K562 (cell line): ENCODE measurements around the gene WARS2. TPM values are rescaled to one million over a fixed set of nuclear protein-coding genes. Genes with fewer than 3 reads are reported as not detected.

Source experiments
- KHSRP ChIP-seq: fragments of 450-650 bp; IDR thresholded peaks from 2 replicates; pipeline ENCODE4 v1.6.1; 2017
- MAFG ChIP-seq: fragments of 450-650 bp; conservative IDR thresholded peaks from 2 replicates; pipeline ENCODE4 v1.6.1; 2016; ENCODE audit warnings: missing genetic modification characterization, missing compliant biosample characterization
- MAX ChIP-seq: sonication (generic); formaldehyde crosslinking; IDR thresholded peaks from 2 replicates; pipeline ENCODE4 v1.9.0; 2022; ENCODE audit warnings: mild to moderate bottlenecking, missing genetic modification reagents
- MLX ChIP-seq, 2 experiments: fragments of 450-650 bp in 1 of 2; sonication (generic) in 1 of 2; formaldehyde crosslinking; conservative IDR thresholded peaks; 2 replicates each; pipeline versions ENCODE4 v1.4.0 to v1.8.1; 2020 to 2022; ENCODE audit warnings: mild to moderate bottlenecking in 1 of 2, missing genetic modification reagents in 1 of 2
- SMAD1 ChIP-seq: fragments of 150-350 bp; IDR thresholded peaks from 2 replicates; pipeline ENCODE4 v1.6.1; 2014; ENCODE audit warnings: low read length, low read depth; ENCODE audit not compliant: partially characterized antibody
- SMAD2 ChIP-seq: fragments of 150-350 bp; IDR thresholded peaks from 2 replicates; pipeline ENCODE4 v1.6.1; 2014; ENCODE audit warnings: low read depth, mild to moderate bottlenecking, low read length
- TCF3 ChIP-seq: sonication (generic); formaldehyde crosslinking; IDR thresholded peaks from 2 replicates; pipeline ENCODE4 v1.4.0; 2020; ENCODE audit warnings: mild to moderate bottlenecking, missing genetic modification reagents
- THRA ChIP-seq: fragments of 450-650 bp; IDR thresholded peaks from 2 replicates; pipeline ENCODE4 v1.6.1; 2017; ENCODE audit warnings: mild to moderate bottlenecking, moderate library complexity
- ZNF212 ChIP-seq: fragments of 450-650 bp; formaldehyde crosslinking; IDR thresholded peaks from 2 replicates; pipeline ENCODE4 v1.4.0; 2020; ENCODE audit warnings: mild to moderate bottlenecking
- polyA plus RNA-seq, 8 experiments: library from polyadenylated mRNA; depleted of rRNA in 4 of 8; stranded (reverse) in 5 of 8; unstranded in 3 of 8; fragments of >200 nt; fragmentation: Nextera tagmentation in 2 of 8; fragmentation: Illumina TruSeq in 1 of 8; extraction: Ambion mirVana in 2 of 8; extraction: Trizol in 1 of 8; gene quantifications; 2 replicates each; pipeline versions ENCODE4 v1.2.1 to v1.2.3, GENCODE V29; 2011 to 2014; ENCODE audit warnings: inconsistent platforms in 1 of 8, missing spikeins in 1 of 8
- total RNA-seq, 7 experiments: library from RNA; depleted of rRNA in 6 of 7; stranded (reverse); fragments of >200 nt in 6 of 7; fragmentation: Illumina TruSeq in 2 of 7; extraction: Trizol in 2 of 7; gene quantifications; 2 replicates each; pipeline versions ENCODE4 v1.2.1 to v1.2.3, GENCODE V29; 2011 to 2021; ENCODE audit warnings: low replicate concordance in 1 of 7
- TF ChIP-seq, protein P1 (sequence below): sonication (generic); formaldehyde crosslinking; IDR thresholded peaks from 2 replicates; pipeline ENCODE4 v1.8.0; 2022; ENCODE audit warnings: missing genetic modification reagents, mild to moderate bottlenecking, borderline replicate concordance
- TF ChIP-seq, protein P2 (sequence below): fragments of 150-350 bp; IDR thresholded peaks from 2 replicates; pipeline ENCODE4 v1.6.1; 2014; ENCODE audit warnings: low read depth, mild to moderate bottlenecking, low read length, borderline replicate concordance
- TF ChIP-seq, protein P3 (sequence below): fragments of 450-650 bp; IDR thresholded peaks from 2 replicates; pipeline ENCODE4 v1.7.0; 2016; ENCODE audit warnings: borderline replicate concordance
- TF ChIP-seq, protein P4 (sequence below): sonication (generic); formaldehyde crosslinking; IDR thresholded peaks from 2 replicates; pipeline ENCODE4 v1.8.1; 2023; ENCODE audit warnings: mild to moderate bottlenecking, missing genetic modification reagents

WARS2 gene
- total and polyA plus RNA-seq, 9 of the 15 experiments (the other 6 are each of a cell fraction or from before 2014, with no cell fraction given): 5.7 to 18.0 (median 16.9) TPM

GRCh38 chr1:119140177-119141019 lies at the start of gene WARS2 (continued):
- TF ChIP-seq, protein P1, sequence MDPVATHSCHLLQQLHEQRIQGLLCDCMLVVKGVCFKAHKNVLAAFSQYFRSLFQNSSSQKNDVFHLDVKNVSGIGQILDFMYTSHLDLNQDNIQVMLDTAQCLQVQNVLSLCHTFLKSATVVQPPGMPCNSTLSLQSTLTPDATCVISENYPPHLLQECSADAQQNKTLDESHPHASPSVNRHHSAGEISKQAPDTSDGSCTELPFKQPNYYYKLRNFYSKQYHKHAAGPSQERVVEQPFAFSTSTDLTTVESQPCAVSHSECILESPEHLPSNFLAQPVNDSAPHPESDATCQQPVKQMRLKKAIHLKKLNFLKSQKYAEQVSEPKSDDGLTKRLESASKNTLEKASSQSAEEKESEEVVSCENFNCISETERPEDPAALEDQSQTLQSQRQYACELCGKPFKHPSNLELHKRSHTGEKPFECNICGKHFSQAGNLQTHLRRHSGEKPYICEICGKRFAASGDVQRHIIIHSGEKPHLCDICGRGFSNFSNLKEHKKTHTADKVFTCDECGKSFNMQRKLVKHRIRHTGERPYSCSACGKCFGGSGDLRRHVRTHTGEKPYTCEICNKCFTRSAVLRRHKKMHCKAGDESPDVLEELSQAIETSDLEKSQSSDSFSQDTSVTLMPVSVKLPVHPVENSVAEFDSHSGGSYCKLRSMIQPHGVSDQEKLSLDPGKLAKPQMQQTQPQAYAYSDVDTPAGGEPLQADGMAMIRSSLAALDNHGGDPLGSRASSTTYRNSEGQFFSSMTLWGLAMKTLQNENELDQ (CRISPR knock-in tag): no peak
- TF ChIP-seq TCF3: peak; percentile 1; the same call in 1 of the 2 replicates
- TF ChIP-seq KHSRP: peak; percentile 87
- no peak for TF ChIP-seq THRA
- TF ChIP-seq, protein P2, sequence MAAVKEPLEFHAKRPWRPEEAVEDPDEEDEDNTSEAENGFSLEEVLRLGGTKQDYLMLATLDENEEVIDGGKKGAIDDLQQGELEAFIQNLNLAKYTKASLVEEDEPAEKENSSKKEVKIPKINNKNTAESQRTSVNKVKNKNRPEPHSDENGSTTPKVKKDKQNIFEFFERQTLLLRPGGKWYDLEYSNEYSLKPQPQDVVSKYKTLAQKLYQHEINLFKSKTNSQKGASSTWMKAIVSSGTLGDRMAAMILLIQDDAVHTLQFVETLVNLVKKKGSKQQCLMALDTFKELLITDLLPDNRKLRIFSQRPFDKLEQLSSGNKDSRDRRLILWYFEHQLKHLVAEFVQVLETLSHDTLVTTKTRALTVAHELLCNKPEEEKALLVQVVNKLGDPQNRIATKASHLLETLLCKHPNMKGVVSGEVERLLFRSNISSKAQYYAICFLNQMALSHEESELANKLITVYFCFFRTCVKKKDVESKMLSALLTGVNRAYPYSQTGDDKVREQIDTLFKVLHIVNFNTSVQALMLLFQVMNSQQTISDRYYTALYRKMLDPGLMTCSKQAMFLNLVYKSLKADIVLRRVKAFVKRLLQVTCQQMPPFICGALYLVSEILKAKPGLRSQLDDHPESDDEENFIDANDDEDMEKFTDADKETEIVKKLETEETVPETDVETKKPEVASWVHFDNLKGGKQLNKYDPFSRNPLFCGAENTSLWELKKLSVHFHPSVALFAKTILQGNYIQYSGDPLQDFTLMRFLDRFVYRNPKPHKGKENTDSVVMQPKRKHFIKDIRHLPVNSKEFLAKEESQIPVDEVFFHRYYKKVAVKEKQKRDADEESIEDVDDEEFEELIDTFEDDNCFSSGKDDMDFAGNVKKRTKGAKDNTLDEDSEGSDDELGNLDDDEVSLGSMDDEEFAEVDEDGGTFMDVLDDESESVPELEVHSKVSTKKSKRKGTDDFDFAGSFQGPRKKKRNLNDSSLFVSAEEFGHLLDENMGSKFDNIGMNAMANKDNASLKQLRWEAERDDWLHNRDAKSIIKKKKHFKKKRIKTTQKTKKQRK: no peak
- TF ChIP-seq, protein P3, sequence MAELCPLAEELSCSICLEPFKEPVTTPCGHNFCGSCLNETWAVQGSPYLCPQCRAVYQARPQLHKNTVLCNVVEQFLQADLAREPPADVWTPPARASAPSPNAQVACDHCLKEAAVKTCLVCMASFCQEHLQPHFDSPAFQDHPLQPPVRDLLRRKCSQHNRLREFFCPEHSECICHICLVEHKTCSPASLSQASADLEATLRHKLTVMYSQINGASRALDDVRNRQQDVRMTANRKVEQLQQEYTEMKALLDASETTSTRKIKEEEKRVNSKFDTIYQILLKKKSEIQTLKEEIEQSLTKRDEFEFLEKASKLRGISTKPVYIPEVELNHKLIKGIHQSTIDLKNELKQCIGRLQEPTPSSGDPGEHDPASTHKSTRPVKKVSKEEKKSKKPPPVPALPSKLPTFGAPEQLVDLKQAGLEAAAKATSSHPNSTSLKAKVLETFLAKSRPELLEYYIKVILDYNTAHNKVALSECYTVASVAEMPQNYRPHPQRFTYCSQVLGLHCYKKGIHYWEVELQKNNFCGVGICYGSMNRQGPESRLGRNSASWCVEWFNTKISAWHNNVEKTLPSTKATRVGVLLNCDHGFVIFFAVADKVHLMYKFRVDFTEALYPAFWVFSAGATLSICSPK: no peak
- TF ChIP-seq MAX: peak; percentile 71
- no peak for TF ChIP-seq MLX (CRISPR knock-in tag; conservative IDR thresholded peaks at IDR 0.05)
- peak; percentile 17 for TF ChIP-seq SMAD1
- TF ChIP-seq SMAD2: no peak
- TF ChIP-seq MAFG (tag): no peak
- TF ChIP-seq, protein P4, sequence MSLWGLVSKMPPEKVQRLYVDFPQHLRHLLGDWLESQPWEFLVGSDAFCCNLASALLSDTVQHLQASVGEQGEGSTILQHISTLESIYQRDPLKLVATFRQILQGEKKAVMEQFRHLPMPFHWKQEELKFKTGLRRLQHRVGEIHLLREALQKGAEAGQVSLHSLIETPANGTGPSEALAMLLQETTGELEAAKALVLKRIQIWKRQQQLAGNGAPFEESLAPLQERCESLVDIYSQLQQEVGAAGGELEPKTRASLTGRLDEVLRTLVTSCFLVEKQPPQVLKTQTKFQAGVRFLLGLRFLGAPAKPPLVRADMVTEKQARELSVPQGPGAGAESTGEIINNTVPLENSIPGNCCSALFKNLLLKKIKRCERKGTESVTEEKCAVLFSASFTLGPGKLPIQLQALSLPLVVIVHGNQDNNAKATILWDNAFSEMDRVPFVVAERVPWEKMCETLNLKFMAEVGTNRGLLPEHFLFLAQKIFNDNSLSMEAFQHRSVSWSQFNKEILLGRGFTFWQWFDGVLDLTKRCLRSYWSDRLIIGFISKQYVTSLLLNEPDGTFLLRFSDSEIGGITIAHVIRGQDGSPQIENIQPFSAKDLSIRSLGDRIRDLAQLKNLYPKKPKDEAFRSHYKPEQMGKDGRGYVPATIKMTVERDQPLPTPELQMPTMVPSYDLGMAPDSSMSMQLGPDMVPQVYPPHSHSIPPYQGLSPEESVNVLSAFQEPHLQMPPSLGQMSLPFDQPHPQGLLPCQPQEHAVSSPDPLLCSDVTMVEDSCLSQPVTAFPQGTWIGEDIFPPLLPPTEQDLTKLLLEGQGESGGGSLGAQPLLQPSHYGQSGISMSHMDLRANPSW (CRISPR knock-in tag): peak; percentile 22; the same call in 1 of the 2 replicates
- TF ChIP-seq ZNF212 (CRISPR knock-in tag): no peak
